ENCODE results near the gene ZNF740.
"Not testable (repeated sequence)": the region's sequence is repeated elsewhere in the genome, so short reads cannot be mapped to it uniquely, and the experiment has no call there.

ZNF740 gene

DNA sequence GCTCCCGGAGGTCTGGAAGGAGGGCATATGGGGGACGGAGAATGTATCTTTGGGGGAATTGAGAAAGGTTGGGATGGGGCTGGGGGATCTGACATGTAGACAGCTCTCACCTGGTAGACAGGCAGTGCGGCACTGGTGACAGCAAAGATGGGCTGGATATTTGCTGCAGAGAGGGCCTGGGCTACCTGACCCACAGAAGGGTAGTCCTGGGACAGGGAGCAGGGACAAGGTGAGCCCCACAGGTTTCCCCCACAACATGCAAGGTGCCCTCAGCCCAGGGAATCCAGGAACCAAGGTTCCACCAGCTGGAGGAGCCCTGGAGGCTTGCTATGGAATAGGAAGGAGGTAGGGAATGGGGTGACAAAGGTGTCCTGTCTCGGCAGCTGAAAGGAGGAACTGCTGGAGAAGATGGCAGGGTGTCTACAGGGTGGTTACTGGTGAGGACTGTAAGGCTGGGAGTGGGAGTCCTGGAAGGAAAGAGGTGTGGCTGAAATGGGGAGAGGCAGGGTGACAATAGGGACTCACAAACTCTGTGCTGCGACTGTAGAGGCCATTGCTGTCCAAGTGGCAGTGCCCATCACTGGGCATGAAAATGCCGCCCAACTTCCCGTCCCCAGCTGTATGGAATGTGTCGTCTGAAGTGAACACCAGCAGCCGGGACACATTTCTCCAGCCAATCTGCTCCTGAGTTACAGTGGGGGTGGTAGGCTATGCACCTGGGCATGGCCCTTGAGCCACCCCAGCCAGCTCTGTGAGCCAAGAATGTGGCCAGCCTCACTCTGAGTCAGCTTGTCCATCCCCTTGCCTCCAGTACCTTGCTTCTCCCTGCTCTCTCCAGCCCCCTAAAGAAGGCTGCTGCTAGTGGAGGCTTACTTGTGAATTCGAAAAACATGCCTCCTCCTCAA is 15.2 kb downstream of the ZNF740 start:
- no peak for DNase-seq

DNA sequence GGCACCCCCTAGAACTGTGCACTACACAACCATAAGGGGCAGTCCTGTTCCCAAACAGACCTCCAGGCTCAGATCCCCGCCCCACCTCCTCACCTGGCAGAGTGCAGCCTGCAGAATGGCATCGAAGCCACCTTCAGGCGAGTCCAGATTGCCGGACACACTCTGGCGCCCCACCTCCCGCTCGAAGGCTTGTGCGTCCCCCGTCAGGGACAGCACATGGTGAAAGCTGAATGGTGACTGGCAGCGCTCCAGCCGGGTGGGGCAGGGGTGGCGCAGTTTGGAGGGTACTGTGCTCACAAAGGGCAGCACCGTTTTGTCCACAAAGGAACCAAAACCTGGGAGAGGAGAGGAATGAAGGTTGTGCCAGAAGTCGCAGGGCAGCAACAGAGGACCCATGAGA is 16.0 kb downstream of the ZNF740 start:
- no peak for DNase-seq

GRCh38 chr12:53197011-53197640 is 16.6 kb downstream of the ZNF740 start:
- no peak for DNase-seq

- no peak for DNase-seq
These were observed 18.1 kb downstream of the ZNF740 start for GRCh38 chr12:53198486-53199110.

GRCh38 chr12:53199700-53200099 is 19.2 kb downstream of the ZNF740 start:
- DNase-seq = no peak

DNA sequence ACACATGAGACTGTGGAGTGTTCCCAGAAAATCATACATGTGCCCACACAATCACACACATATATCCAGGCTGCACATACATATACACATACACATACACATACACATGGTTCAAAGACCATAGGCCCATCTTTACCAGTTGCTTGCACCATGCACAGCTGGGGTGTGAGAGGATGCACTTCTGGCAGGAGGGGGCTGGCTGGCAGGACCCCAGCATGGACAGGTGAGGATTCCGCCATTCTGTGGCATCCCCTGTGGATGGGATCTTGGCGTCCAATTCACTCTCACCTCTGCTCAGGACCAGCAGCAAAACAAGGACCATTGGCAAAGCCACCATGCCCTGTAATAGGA is 19.6 kb downstream of the ZNF740 start:
- no peak for DNase-seq

- no peak for DNase-seq
These were observed 20.1 kb downstream of the ZNF740 start for GRCh38 chr12:53200458-53201176.

DNA sequence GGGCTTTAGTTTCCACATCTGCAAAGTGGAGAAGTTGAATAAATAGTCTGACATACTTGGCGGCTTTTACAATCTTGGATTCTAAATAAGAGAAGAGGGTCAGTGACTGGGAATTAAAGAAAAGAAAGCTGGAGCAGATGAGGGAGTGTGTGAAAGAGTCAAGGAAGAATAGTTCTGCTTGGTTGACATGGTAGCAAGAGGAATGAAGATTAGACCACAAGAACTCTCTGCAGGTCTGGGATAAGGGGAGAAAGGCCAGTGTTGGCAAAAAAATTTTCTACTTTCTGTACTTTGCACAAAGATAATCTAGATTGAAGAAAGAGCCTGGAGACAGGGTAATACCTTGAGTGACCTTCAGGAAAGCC is 20.6 kb downstream of the ZNF740 start:
- DNase-seq = no peak

DNA sequence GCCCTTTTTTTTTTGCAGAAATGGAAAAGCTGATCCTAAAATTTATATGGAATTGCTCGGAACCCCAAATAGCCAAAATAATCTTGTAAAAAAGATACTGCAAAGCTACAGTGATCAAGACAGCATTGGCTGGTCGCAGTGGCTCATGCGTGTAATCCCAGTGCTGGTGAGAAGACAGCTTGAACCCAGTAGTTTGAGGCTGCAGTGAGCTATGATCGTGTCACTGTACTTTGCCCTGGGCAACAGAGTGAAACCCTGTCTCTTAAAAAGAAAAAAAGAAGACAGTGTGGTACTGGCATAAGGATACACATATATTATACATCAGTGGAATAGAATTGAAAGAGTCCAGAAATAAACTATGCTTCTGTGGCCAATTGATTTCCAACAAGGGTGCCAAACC is 21.1 kb downstream of the ZNF740 start:
- no peak for DNase-seq

GRCh38 chr12:53202316-53202715 is 21.8 kb downstream of the ZNF740 start:
- DNase-seq = not testable (repeated sequence)

DNA sequence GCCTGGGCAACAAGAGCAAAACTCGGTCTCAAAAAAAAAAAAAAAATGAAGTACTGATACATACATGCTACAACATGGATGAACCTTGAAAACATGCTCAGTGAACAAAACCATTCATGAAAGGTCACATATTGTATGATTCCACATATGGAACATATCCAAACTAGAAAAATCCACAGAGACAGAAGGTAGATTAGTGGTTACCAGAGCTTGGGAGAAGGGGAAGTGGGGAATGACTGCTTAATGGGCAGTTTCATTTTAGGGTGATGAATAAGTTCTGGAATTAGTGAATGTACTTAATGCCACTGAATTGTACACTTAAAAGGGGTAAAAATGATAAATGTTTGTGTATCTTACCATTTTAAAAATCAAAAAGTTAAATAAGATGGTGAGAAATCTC is 23.8 kb downstream of the ZNF740 start:
- DNase-seq = no peak

DNA sequence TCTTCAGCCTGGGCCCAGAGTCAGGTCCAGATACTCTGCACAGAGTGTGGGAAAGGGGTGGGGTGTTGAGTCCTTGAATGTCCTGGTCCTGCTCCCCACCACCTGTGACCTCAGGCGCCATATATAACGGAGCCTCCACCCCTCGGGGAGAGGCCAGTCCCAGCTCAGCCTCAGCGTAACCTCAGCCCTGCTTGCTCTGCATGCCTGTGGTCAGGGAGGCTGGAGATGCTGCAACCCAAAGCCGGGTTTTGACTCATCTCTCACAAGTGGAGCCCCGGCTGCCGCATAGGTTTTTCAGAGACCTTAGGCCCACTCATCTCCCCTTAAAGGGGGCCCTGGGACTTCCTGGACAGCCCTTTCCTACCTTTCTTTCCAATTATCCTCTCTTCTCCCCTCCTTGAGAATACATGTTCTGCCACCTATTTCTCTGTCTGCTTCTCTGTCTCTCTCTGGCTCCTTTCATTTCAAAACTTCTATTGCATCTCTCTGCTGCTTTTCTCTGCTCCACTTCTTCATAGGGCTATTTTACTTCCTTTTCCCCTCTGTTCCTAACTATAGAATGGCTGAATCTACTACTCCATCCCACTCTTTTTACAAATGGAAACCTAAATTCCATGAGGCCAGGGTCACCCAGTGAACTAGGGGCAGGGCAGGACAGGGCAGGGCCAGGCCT is 25.4 kb downstream of the ZNF740 start:
- DNase-seq = no peak

GRCh38 chr12:53207042-53207441 is 26.5 kb downstream of the ZNF740 start, which contains the start of gene ITGB7:
Gene ITGB7 (minus strand): TSS chr12:53207251. CDS start chr12:53200443, 6,808 bp downstream.
- DNase-seq = peak; percentile 38

- DNase-seq = no peak
These were observed 27.9 kb downstream of the ZNF740 start for GRCh38 chr12:53208435-53208834.

DNA sequence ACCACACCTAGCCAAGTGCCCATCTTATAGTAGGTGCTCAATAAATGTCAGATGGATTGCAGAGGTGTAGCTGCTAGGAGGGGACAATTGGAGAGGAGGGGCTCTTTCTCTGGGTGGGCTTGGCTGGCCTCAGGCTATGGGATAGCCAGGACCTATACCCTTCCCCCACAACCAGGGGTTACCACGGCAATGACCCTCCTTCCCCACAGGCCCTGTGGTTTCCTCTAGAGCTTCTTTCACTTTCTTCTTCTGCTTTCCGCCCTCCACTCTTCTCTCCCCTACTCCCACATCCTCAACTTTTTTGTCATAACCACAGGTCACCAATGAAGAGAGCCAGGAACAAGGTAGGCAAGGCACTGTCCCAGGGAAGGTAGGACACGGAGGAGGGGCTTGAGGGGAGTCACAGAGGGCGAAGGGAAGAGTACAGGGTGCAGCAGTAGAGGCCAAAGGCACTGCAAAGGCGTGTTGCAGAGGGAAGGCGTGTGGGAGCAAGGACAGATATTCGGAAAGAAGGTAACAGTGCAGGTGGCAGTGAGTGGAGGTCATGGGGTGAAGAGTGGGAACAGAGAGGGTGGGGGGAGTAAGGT is 28.4 kb downstream of the ZNF740 start:
- DNase-seq = no peak

DNA sequence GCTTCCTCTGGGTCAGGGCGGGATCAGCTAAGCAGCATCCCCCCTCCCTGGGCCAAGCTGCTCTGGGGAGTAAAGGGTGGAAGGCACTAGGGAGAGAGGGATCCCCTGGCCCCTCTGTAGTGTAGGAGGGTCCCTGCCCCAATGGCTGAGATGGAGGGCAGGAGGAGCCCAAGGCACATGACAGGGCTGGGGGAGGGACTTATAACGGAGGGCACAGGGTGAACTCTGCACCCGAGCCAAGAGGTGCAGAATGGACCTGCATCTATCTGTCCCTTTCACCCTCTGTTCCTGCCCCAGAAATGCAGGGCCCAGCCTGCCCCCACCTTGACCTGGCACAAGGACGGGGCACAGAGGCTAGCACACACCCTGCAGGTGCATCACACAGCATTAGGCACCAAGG is 30.3 kb downstream of the ZNF740 start:
- no peak for DNase-seq

- no peak for DNase-seq
These were observed 31.2 kb downstream of the ZNF740 start for GRCh38 chr12:53211476-53212381.

DNA sequence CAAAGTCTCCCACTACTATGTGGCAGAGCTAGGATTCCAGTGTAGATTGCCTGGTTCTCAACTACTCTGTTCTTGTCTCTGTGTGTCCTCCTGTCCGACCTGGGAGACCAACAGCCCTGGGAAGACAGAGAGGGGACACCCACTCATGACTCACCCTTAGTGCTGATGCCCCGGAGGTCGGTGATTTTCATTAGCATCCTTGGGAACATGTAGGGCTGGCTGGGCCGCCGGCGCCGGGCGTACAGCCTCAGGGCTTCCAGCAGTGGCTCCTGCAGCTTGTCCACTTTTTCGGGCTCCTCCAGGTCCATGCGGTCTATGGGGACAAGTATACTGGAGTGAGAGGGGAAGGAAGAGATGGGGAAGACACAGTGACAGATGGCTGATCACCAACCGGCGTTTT is 32.4 kb downstream of the ZNF740 start:
- no peak for DNase-seq

DNA sequence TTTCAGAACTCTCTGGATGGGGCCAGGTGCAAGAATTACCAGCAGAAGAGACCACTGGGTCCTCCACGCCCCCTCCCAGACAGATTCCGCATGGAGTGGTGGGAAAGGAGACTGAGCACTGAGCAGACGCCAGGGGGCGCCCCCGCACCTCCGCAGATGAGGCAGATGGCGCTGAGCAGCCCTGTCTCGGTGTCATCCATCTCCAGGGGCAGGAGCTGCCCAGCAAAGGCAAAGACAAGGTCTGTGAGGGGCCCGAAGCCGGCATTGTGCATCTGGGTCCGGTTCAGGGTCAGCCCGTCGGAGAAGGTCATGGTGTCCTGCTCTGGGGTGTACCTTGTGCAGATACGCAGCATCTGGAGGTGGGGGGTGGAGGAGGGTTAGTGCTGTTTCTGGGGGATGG is 32.8 kb downstream of the ZNF740 start:
- peak; percentile 73 for DNase-seq

GRCh38 chr12:53214221-53214620 is 33.7 kb downstream of the ZNF740 start:
- no peak for DNase-seq

All from effector CD8-positive, alpha-beta T cell (primary cell).